Prostate gland (tissue), 1 donor: Measurements from ENCODE around the gene RBM19.

Experiments used
- POLR2A ChIP-seq: fragments of 450-650 bp; IDR thresholded peaks from one replicate; pipeline ENCODE4 v1.6.1; 2016; ENCODE audit warnings: antibody characterized with exemption, mild to moderate bottlenecking
- POLR2AphosphoS5 ChIP-seq: sonication (generic); formaldehyde crosslinking; IDR thresholded peaks from one replicate; pipeline ENCODE4 v1.6.1; 2017; ENCODE audit warnings: antibody characterized with exemption

- TF ChIP-seq POLR2A: no peak
- no peak for TF ChIP-seq POLR2AphosphoS5
These were observed 4.0 kb downstream of the RBM19 start for GRCh38 chr12:113961921-113962710.
